ENCODE results near the gene DAB2.

The DAB2 gene

GRCh38 chr5:39415201-39415600 is 9.6 kb downstream of the DAB2 start:
- no peak overlapping the region for H3K27ac ChIP-seq (ENCODE audit: low read depth, low read length, poor library complexity, severe bottlenecking)

GRCh38 chr5:39414426-39414825 is 10.4 kb downstream of the DAB2 start:
- Histone ChIP-seq H3K9me2 (ENCODE audit: low read depth, low read length) (no peaks in the 10 kb centered on the region), H3F3A (ENCODE audit: insufficient read depth, low read length) (no peaks in the 10 kb centered on the region)

More at GRCh38 chr5:39415201-39415600, 9.6 kb downstream of the DAB2 start:
- H3K36me3 ChIP-seq (ENCODE audit: insufficient read depth, low read length), result no peaks in the 10 kb centered on the region
- no peak overlapping the region for H3K9ac ChIP-seq (ENCODE audit: low read length)
- no peaks in the 10 kb centered on the region for H3K4me1 ChIP-seq (ENCODE audit: insufficient read depth, low read length, severe bottlenecking)
- H3K79me2 ChIP-seq (ENCODE audit: insufficient read depth, low read length), result no peaks in the 10 kb centered on the region
- H3K4me2 ChIP-seq (ENCODE audit: low read length), result no peak overlapping the region
- H3K9me3 ChIP-seq (ENCODE audit: low read length), result no peaks in the 10 kb centered on the region; the same call in 1 of the 2 replicates
- TF ChIP-seq EZH2 (IDR thresholded peaks at IDR 0.05; ENCODE audit: borderline replicate concordance, low read length) (no peak), CTCF (IDR thresholded peaks at IDR 0.05; ENCODE audit: low read length) (no peak)
- H4K20me1 ChIP-seq (ENCODE audit: insufficient read depth, low read length), result no peaks in the 10 kb centered on the region
- H3F3A ChIP-seq (ENCODE audit: insufficient read depth, low read length), result no peaks in the 10 kb centered on the region
- H2AFZ ChIP-seq (ENCODE audit: low read length), result no peak overlapping the region
- no peaks in the 10 kb centered on the region for H3K9me2 ChIP-seq (ENCODE audit: low read depth, low read length)
- H3K4me3 ChIP-seq (ENCODE audit: low read depth, low read length, poor library complexity, severe bottlenecking), result no peak overlapping the region
- H3K27me3 ChIP-seq (ENCODE audit: insufficient read depth, low read length), result no peaks in the 10 kb centered on the region

GRCh38 chr5:39413771-39414170 is 11.0 kb downstream of the DAB2 start:
- Histone ChIP-seq H3K9ac (ENCODE audit: low read length) (no peak overlapping the region), H3K4me3 (ENCODE audit: low read depth, low read length, poor library complexity, severe bottlenecking) (no peak overlapping the region), H3K9me3 (ENCODE audit: low read length) (no peaks in the 10 kb centered on the region), H3K27ac (ENCODE audit: low read depth, low read length, poor library complexity, severe bottlenecking) (no peak overlapping the region), H2AFZ (ENCODE audit: low read length) (no peak overlapping the region), H3K4me2 (ENCODE audit: low read length) (no peak overlapping the region), H3F3A (ENCODE audit: insufficient read depth, low read length) (no peaks in the 10 kb centered on the region), H4K20me1 (ENCODE audit: insufficient read depth, low read length) (no peaks in the 10 kb centered on the region), H3K9me2 (ENCODE audit: low read depth, low read length) (no peaks in the 10 kb centered on the region), H3K27me3 (ENCODE audit: insufficient read depth, low read length) (no peaks in the 10 kb centered on the region), H3K36me3 (ENCODE audit: insufficient read depth, low read length) (no peaks in the 10 kb centered on the region), H3K4me1 (ENCODE audit: insufficient read depth, low read length, severe bottlenecking) (no peaks in the 10 kb centered on the region), H3K79me2 (ENCODE audit: insufficient read depth, low read length) (no peaks in the 10 kb centered on the region)
- TF ChIP-seq EZH2 (IDR thresholded peaks at IDR 0.05; ENCODE audit: borderline replicate concordance, low read length), result no peak
- TF ChIP-seq CTCF (IDR thresholded peaks at IDR 0.05; ENCODE audit: low read length), result no peak

More at GRCh38 chr5:39414426-39414825, 10.4 kb downstream of the DAB2 start:
- no peaks in the 10 kb centered on the region for H3K27me3 ChIP-seq (ENCODE audit: insufficient read depth, low read length)
- no peaks in the 10 kb centered on the region for H3K4me1 ChIP-seq (ENCODE audit: insufficient read depth, low read length, severe bottlenecking)
- H2AFZ ChIP-seq (ENCODE audit: low read length), result no peak overlapping the region
- no peak overlapping the region for H3K27ac ChIP-seq (ENCODE audit: low read depth, low read length, poor library complexity, severe bottlenecking)
- H3K4me2 ChIP-seq (ENCODE audit: low read length), result no peak overlapping the region
- H4K20me1 ChIP-seq (ENCODE audit: insufficient read depth, low read length), result no peaks in the 10 kb centered on the region
- no peak overlapping the region for H3K4me3 ChIP-seq (ENCODE audit: low read depth, low read length, poor library complexity, severe bottlenecking)
- H3K9me3 ChIP-seq (ENCODE audit: low read length), result no peaks in the 10 kb centered on the region
- no peaks in the 10 kb centered on the region for H3K36me3 ChIP-seq (ENCODE audit: insufficient read depth, low read length)
- H3K9ac ChIP-seq (ENCODE audit: low read length), result no peak overlapping the region
- TF ChIP-seq EZH2 (IDR thresholded peaks at IDR 0.05; ENCODE audit: borderline replicate concordance, low read length) (no peak), CTCF (IDR thresholded peaks at IDR 0.05; ENCODE audit: low read length) (no peak)
- no peaks in the 10 kb centered on the region for H3K79me2 ChIP-seq (ENCODE audit: insufficient read depth, low read length)
